Transverse colon (tissue), 4 donors: ENCODE data around the gene CPTP. TPM values are rescaled to one million over a fixed set of nuclear protein-coding genes. Genes with fewer than 3 reads are reported as not detected.
A peak's percentile ranks its signal among the peaks of the same experiment; 100 is the strongest.

Experiments used
- DNase-seq: peaks from one replicate; pipeline ENCODE4 v3.0.0-alpha.2; 2019
- H3K27ac ChIP-seq, 4 donors: fragments of 200-600 bp; sonication (generic); 2 replicates each; pipeline ENCODE4 v1.5.1; 2016 to 2018; ENCODE audit warnings: inconsistent platforms in 4 of 4
- H3K27me3 ChIP-seq: fragments of 200-600 bp; sonication (generic); 2 replicates; pipeline ENCODE4 v1.5.1; 2017; ENCODE audit warnings: inconsistent platforms
- H3K36me3 ChIP-seq, 4 donors: fragments of 200-600 bp; sonication (generic); 2 replicates each; pipeline ENCODE4 v1.5.1; 2017 to 2019; ENCODE audit warnings: inconsistent platforms in 4 of 4
- H3K4me1 ChIP-seq, 4 donors: fragments of 200-600 bp; sonication (generic); 2 replicates each; pipeline ENCODE4 v1.5.1; 2017 to 2020; ENCODE audit warnings: inconsistent platforms in 4 of 4
- H3K4me3 ChIP-seq, 4 donors: fragments of 200-600 bp; sonication (generic); 1 replicate in 1 of 4; 2 replicates in 3 of 4; pipeline versions ENCODE4 v1.5.1 to v1.6.1; 2017 to 2019; ENCODE audit warnings: inconsistent platforms in 4 of 4
- H3K9me3 ChIP-seq, 2 donors: fragments of 200-600 bp; sonication (generic); 2 replicates each; pipeline ENCODE4 v1.5.1; 2017 to 2019; ENCODE audit warnings: inconsistent platforms in 2 of 2
- CTCF ChIP-seq, 5 experiments: fragments of 200-600 bp in 3 of 5; fragments of 450-650 bp in 2 of 5; sonication (generic) in 3 of 5; IDR thresholded peaks; 1 replicate in 2 of 5; 2 replicates in 3 of 5; pipeline ENCODE4 v1.5.1; 2016 to 2017; ENCODE audit warnings: antibody characterized with exemption in 5 of 5, inconsistent platforms in 3 of 5, mild to moderate bottlenecking in 2 of 5, moderate library complexity in 1 of 5
- EP300 ChIP-seq: sonication (generic); formaldehyde crosslinking; IDR thresholded peaks from one replicate; pipeline ENCODE4 v1.6.1; 2017; ENCODE audit warnings: antibody characterized with exemption, low read depth
- POLR2A ChIP-seq: fragments of 450-650 bp; IDR thresholded peaks from one replicate; pipeline ENCODE4 v1.6.1; 2016; ENCODE audit warnings: antibody characterized with exemption, mild to moderate bottlenecking, moderate library complexity
- POLR2AphosphoS5 ChIP-seq, 3 donors: sonication (generic); formaldehyde crosslinking; IDR thresholded peaks; one replicate each; pipeline ENCODE4 v1.6.1; 2016; ENCODE audit warnings: antibody characterized with exemption in 3 of 3
- WGBS, 2 donors: methylation state at CpG; one replicate each; pipeline ENCODE4 v1.1.5; 2018; ENCODE audit warnings: low coverage in 1 of 2; 5-methylcytosine and 5-hydroxymethylcytosine counted together
- in situ Hi-C, 4 donors: fragments of 200-750 bp; cut with MboI; loops; one replicate each; pipeline versions ENCODE4 v1.15.0 to v1.15.1; 2017; ENCODE audit warnings: low sequenced_read_pairs in 3 of 4, low pct_ligation_motif_present in 1 of 4, low pct_unique_long_range_greater_than_20kb in 1 of 4
- intact Hi-C: fragments of 100-400 bp; cut with DNase I; formaldehyde crosslinking; loops from one replicate; pipeline ENCODE4 v1.15.1; 2023; ENCODE audit warnings: low total_unique reads
- total RNA-seq, 4 donors: library from RNA; depleted of rRNA; stranded (reverse); fragments of >200 nt; gene quantifications; one replicate each; pipeline ENCODE4 v1.1.0, GENCODE V29; 2016

Gene CPTP
- total RNA-seq, 4 donors from 2014 or later = 48.0 to 134 (median 77.7) TPM

DNA sequence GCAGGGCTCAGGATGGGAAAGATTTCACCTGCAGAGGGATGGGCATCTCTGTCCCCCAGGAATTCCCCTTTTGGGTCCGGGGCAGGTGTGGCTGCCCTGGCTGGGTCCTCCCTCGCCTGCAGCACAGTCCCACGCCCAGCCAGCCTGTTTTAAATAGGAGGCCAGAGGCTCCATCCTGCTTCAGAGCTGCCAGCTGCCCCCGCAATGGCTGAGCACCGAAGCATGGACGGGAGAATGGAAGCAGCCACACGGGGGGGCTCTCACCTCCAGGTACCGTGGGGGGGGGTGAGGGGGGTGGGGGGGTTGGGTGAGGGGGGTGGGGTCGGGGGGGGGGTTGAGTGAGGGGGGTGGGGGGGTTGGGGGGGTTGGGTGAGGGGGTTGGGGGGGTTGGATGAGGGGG lies 40.8 kb upstream of the CPTP start:
- in situ Hi-C loops = no loop called here
- TF ChIP-seq POLR2A = no peak
- no peak for TF ChIP-seq EP300
- no peak for TF ChIP-seq POLR2AphosphoS5 (IDR thresholded peaks at IDR 0.05)
- no peak for TF ChIP-seq CTCF (IDR thresholded peaks at IDR 0.05)
- H3K36me3 ChIP-seq = no peaks in the 10 kb centered on the region
- no peak overlapping the region for H3K27ac ChIP-seq
- H3K4me3 ChIP-seq = no peak overlapping the region
- peaks cover 8 to 24% (median 11%) of the 10 kb centered on the region in 4 donors for H3K4me1 ChIP-seq
- H3K27me3 ChIP-seq = peaks cover 33% of the 10 kb centered on the region
- peak; percentile 8 for DNase-seq
- intact Hi-C loops = no loop called here
- H3K9me3 ChIP-seq = no peaks in the 10 kb centered on the region
- WGBS, 2 donors = no CpG with 5 or more reads among the region's 9 CpGs

DNA sequence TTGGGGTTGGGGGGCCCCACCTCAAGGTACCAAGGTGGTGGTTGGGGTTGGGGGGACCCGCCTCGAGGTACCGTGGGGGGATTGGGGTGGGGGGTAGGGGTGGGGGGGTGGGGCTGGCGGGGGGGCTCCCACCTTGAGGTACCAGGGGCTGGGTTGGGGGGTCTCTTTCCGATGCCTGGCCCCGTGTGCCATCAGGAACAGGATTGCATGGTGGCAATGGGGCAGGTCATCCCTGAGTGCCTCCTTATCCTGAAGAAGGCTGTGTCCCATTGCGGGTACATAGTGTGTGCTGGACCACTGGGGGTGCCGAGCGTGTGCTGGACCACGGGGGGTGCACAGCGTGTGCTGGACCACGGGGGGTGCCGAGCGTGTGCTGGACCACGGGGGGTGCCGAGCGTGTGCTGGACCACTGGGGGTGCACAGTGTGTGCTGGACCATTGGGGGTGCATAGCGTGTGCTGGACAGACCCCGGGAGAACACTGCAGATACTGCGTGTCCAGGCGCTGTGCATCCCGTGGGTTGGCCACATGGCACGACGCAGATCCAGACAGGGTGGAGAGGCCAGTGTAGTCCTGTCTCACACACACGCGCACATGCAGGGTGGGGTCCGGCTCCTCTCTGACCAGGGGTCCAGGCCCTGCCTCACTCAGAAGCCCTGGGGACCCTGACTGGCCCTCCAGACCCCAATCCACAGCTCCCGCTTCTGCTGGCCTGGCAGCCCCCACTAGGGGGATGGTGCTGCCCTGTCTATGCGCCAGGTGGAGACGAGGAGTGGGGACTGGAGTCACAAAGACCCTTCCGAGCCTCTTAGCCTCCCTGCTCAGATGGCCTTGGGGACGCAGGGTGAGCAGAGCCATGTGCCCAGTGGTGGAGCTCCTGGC lies 40.1 kb upstream of the CPTP start:
- H3K27me3 ChIP-seq = peaks cover 33% of the 10 kb centered on the region
- DNase-seq = no peak
- peaks cover 8 to 24% (median 11%) of the 10 kb centered on the region in 4 donors for H3K4me1 ChIP-seq
- H3K27ac ChIP-seq = no peak overlapping the region
- no peaks in the 10 kb centered on the region for H3K9me3 ChIP-seq
- no peak overlapping the region for H3K4me3 ChIP-seq
- intact Hi-C loops = no loop called here
- WGBS, 2 donors = 82% methylated on average over 27 of the region's 32 CpGs; no CpG with 5 or more reads in 1 of the 2 donors
- in situ Hi-C loops = no loop called here
- no peak for TF ChIP-seq EP300
- TF ChIP-seq POLR2AphosphoS5 (IDR thresholded peaks at IDR 0.05) = no peak
- no peak for TF ChIP-seq POLR2A
- no peak for TF ChIP-seq CTCF (IDR thresholded peaks at IDR 0.05)
- H3K36me3 ChIP-seq = no peaks in the 10 kb centered on the region

GRCh38 chr1:1285102-1285571 lies 39.5 kb upstream of the CPTP start:
- peaks cover 33% of the 10 kb centered on the region for H3K27me3 ChIP-seq
- 97% methylated on average over 15 of the region's 22 CpGs; no CpG with 5 or more reads in 1 of the 2 donors for WGBS, 2 donors
- no peak overlapping the region for H3K4me3 ChIP-seq
- no peak overlapping the region for H3K27ac ChIP-seq
- H3K4me1 ChIP-seq = peaks cover 8 to 24% (median 11%) of the 10 kb centered on the region in 4 donors
- intact Hi-C loops = no loop called here
- H3K36me3 ChIP-seq = no peaks in the 10 kb centered on the region
- TF ChIP-seq EP300 (no peak), CTCF (IDR thresholded peaks at IDR 0.05) (no peak), POLR2A (no peak)
- no peak for DNase-seq
- no peaks in the 10 kb centered on the region for H3K9me3 ChIP-seq
- in situ Hi-C loops = no loop called here

- whole genome bisulfite sequencing, 2 donors = 40% methylated on average over 31 of the region's 37 CpGs; no CpG with 5 or more reads in 1 of the 2 donors
- Histone ChIP-seq H3K9me3 (no peaks in the 10 kb centered on the region), H3K4me3 (no peak overlapping the region), H3K27ac (no peak overlapping the region), H3K36me3 (no peaks in the 10 kb centered on the region), H3K4me1 (peaks cover 8 to 24% (median 13%) of the 10 kb centered on the region in 4 donors), H3K27me3 (peaks cover 33% of the 10 kb centered on the region)
- TF ChIP-seq CTCF (IDR thresholded peaks at IDR 0.05) (no peak), EP300 (no peak), POLR2AphosphoS5 (IDR thresholded peaks at IDR 0.05) (no peak), POLR2A (no peak)
- in situ Hi-C loops (no loop called here), intact Hi-C loops (no loop called here)
- peak; percentile 46 for DNase-seq
Measured at GRCh38 chr1:1285611-1286311, 38.8 kb upstream of the CPTP start.
